HUDEP-2 (cell line): ENCODE results near the gene DHX34.
"Not testable (repeated sequence)": the region's sequence is repeated elsewhere in the genome, so short reads cannot be mapped to it uniquely, and the experiment has no call there.

ENCODE experiments used
- DNase-seq, 76 experiments: peaks; one replicate each; lab custom pipeline; 2025; ENCODE audit not compliant: unreplicated experiment in 76 of 76; lab: John Stamatoyannopoulos, UW

DHX34 gene

GRCh38 chr19:47386582-47386981, 37.5 kb downstream of the DHX34 start:
- DNase-seq = not testable (repeated sequence)

- not testable (repeated sequence) for DNase-seq
These were observed 38.5 kb downstream of the DHX34 start for GRCh38 chr19:47387623-47388022.

DNA sequence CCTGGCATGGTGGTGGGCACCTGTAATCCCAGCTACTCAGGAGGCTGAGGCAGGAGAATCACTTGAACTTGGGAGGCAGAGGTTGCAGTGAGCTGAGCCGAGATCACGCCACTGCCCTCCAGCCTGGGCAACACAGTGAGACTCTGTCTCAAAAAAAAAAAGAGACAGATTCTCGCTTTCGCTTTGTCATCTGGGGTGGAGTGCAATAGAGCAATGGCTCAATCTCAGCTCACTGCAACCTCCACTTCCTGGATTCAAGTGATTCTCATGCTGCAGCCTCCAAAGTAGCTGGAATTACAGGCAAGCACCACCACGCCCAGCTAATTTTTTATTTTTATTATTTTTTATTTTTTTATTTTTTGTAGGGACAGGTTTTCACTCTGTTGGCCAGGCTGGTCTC, 39.6 kb downstream of the DHX34 start:
- DNase-seq = not testable (repeated sequence)

- no peak for DNase-seq
These were observed 40.0 kb downstream of the DHX34 start for GRCh38 chr19:47389150-47389556.

DNA sequence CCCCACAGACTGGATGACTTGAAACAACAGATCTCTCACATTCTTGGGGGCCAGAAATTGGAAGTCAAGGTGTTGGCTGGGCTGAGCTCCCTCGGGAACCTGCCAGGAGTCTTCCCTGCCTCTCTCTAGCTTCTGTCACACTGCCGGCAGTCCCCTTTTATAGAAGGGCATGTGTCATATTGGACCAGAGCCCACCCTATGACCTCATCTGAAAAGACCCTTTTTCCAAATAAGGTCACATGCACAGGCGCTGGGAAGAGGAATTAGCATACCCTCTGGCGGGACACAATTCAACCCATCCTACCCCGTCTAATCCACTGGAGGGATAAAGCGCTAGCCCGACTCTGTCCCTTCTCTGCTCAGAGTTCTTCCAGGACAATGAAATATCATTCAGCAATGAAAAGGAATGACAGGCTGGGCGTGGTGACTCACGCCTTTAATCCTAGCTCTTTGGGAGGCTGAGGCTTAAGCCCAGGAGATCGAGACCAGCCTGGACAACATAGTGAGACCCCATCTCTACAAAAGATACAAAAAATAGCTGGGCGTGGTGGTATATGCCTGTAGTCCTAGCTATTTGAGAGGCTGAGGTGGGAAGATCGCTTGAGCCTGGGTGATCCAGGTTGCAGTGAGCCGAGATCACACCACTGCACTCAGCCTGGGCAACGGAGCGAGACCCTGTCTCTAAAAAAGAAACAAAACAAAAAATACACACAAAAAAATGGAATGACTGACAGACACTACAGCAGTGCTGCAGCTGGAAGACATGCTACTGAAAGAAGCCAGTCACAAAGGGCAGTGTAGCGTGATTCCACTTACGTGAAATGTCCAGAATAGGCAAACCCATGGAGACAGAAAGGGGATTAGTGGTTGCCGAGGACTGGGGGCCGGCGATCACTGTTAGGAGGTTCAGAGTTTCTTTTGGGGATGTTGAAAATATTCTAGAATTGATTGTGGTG, 41.7 kb downstream of the DHX34 start:
- no peak for DNase-seq

- peak in 69 of 76 experiments; percentile 12 to 97 (median 72) for DNase-seq
These were observed 42.6 kb downstream of the DHX34 start for GRCh38 chr19:47391510-47392223.

DNA sequence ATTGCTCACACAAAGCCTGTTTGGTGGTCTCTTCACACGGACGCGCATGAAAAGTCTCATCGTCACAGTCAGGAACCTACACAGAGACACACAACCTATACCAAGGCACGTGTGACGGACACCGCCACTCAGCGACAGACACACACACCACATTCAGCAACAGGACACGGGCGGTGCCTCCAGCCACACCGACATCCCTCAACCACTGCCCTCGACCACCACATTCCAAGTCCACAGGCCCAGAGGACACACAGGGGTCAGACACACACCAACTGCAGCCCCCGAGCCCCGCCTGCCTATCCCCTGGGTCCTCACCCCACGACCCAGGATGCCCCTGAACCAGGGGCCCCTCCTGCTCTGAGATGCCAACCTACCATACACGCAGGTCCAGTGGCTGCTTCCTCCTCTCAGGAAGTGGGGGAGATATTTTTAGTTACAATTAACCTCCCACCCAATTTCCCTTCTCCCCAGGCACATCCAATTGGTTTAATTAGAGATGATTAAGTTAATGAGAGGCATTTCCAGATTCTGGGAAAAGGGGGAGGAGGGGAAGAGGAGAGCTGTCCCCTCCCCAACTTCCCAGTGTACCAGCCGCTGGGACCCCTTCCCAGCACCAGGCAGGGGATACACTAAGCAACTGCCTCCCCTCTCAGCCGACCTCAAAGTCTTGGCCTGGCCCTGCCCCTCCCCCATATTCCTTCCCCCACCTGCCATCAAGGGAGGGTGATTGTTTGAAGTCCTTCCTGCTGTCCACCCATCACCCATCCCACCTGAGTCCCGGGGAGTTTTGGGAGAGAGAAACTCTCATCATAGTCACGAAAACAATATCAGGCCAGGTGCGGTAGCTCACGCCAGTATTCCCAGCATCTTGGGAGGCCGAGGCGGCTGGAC, 49.8 kb downstream of the DHX34 start:
- no peak for DNase-seq

GRCh38 chr19:47402504-47402903, 53.4 kb downstream of the DHX34 start:
- no peak for DNase-seq

- DNase-seq = no peak
These were observed 55.5 kb downstream of the DHX34 start for GRCh38 chr19:47404334-47405196.

DNA sequence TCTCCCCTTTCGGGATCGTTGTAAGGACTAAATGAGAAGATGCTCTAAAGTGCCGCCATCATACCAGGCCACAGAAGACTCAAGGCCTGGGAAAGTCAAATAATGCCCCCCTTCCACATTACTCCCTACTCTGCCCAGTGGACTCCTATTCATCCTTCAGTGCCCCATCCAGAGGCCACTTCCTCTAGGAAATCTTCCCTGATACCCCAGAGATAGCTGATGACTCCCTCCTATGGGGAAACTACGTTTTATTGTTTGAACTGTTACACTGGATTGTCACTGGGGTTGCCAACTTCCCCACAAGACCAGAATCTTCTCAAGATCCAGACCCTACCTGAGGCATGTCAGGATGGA, 56.1 kb downstream of the DHX34 start:
- no peak for DNase-seq

DNA sequence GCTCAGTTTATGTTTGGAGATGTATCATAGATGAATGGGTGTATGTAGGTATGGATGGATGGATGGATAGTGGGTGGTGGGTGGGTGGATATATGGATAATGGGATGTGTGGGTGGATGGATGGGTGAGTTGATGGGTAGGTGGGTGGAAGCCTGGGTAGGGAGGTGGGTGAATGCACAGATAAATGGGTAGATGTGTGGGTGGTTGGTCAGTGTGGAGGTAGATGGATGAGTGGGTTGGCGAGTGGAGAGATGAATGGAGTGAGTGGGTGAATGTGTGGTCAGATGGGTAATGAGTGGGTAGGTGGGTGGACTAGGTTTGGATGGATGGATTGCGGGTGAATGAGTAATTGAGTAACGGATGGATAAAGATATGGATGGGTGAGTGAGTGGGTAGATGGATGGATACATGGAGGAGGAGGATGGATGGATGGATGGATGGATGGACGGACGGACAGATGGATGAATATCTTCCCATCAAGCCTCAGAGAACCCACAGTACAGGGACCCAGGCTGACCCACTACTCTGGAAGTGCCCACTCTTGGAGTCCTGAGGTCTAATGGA, 56.8 kb downstream of the DHX34 start:
- no peak for DNase-seq

GRCh38 chr19:47406711-47407416, 57.7 kb downstream of the DHX34 start:
- peak in 11 of 76 experiments; percentile 10 to 45 (median 20) for DNase-seq

- DNase-seq = no peak
These were observed 58.3 kb downstream of the DHX34 start for GRCh38 chr19:47407417-47407774.

GRCh38 chr19:47408156-47408938, 59.2 kb downstream of the DHX34 start:
- no peak for DNase-seq

DNA sequence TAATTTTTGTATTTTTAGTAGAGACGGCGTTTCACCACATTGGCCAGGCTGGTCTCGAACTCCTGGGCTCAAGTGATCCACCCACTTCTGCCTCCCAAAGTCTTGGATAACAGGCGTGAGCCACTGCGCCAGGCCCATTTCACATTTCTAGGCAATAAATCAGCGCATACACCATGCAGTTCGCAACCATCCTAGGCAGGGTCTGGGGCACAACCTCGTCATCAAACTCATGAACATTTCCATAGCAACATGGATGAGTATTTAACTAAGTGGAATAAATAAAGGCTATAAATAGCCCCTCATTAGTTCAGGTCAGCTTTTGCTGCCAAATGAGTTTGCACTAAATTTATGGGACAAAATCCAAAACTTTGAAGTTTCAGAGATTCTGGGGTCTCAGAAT, 62.0 kb downstream of the DHX34 start:
- DNase-seq = no peak

DNA sequence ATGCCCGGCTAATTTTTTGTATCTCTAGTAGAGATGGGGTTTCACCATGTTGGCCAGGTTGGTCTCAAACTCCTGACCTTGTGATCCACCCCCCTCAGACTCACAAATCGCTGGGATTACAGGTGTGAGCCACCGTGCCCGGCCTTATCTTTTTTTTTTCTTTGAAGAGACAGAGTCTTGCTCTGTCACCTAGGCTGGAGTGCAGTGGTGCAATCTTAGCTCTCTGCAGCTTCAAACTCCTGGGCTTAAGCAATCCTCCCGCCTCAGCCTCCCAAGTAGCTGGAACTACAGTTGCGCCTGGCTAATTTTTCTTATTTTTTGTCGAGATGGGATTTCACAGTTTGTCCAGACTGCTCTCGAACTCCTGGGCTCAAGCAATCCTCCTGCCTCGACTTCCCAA, 62.6 kb downstream of the DHX34 start:
- not testable (repeated sequence) for DNase-seq

GRCh38 chr19:47413941-47414340, 64.8 kb downstream of the DHX34 start:
- no peak for DNase-seq

DNA sequence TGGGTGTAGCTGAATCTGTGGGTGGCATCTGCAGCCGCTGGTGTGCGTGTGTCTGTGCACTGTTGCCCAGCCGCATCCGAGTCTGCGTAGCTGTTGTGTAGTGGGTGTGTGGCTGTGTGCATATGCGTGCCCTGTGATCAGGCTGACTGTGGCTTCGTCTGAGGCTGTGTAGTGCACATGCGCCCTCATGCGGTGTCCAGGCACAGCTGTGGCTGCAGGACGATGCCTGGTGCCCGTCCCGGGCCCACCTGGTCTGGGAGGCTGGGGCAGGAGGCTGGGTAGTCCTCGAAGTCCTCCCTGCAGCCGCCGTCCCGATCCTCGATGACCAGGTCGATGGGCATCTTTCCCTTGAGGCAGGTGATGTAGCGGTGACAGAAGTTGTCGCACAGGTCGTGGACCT, 65.4 kb downstream of the DHX34 start:
- DNase-seq = peak in 45 of 76 experiments; percentile 16 to 75 (median 41)
